Measurements from ENCODE around the gene CYTH4.

- TF ChIP-seq EZH2 (IDR thresholded peaks at IDR 0.05) (no peak), POLR2AphosphoS5 (IDR thresholded peaks at IDR 0.05; ENCODE audit: borderline replicate concordance, low read depth, low read length) (no peak)
Observed at GRCh38 chr22:37298748-37299495, 16.6 kb downstream of the CYTH4 start.
